Psoas muscle (tissue), 8 donors: Measurements from ENCODE around the gene CCDC69. TPM values are rescaled to one million over a fixed set of nuclear protein-coding genes. Genes with fewer than 3 reads are reported as not detected.
A peak's percentile ranks its signal among the peaks of the same experiment; 100 is the strongest.

Experiments used
- ATAC-seq, 4 donors: fragments of 200-7000 bp; cut with Tn5 transposase; one replicate each; pipeline ENCODE4 v1.9.1; 2020; ENCODE audit warnings: moderate library complexity in 3 of 4, mild to moderate bottlenecking in 2 of 4
- DNase-seq, 2 donors: peaks; one replicate each; pipeline ENCODE4 v3.0.0-alpha.2; 2020
- H3K27ac ChIP-seq: fragments of 200-600 bp; one replicate; pipeline ENCODE4 v1.8.0; 2022
- H3K27me3 ChIP-seq, 3 donors: fragments of 200-600 bp in 1 of 3; one replicate each; pipeline versions ENCODE4 v1.6.1 to v1.8.0; 2013 to 2022; ENCODE audit warnings: low read length in 2 of 3, mild to moderate bottlenecking in 2 of 3, moderate library complexity in 1 of 3; ENCODE audit not compliant: insufficient read depth in 3 of 3
- H3K36me3 ChIP-seq, 2 donors: fragments of 200-600 bp in 1 of 2; one replicate each; pipeline versions ENCODE4 v1.6.1 to v1.8.0; 2013 to 2022; ENCODE audit warnings: low read depth in 1 of 2, mild to moderate bottlenecking in 1 of 2, moderate library complexity in 1 of 2; ENCODE audit not compliant: insufficient read depth in 1 of 2
- H3K4me1 ChIP-seq: fragments of 200-600 bp; one replicate; pipeline ENCODE4 v1.8.0; 2022
- H3K4me3 ChIP-seq: fragments of 200-600 bp; one replicate; pipeline ENCODE4 v1.8.0; 2022; ENCODE audit warnings: mild to moderate bottlenecking
- H3K9me3 ChIP-seq: fragments of 200-600 bp; one replicate; pipeline ENCODE4 v1.8.0; 2022
- CTCF ChIP-seq: fragments of 200-600 bp; IDR thresholded peaks from one replicate; pipeline ENCODE4 v1.8.0; 2022; ENCODE audit warnings: antibody characterized with exemption
- WGBS, 3 donors: extraction: QIAGEN DNeasy Blood & Tissue Kit; methylation state at CpG; one replicate each; pipeline versions ENCODE4 v1.1.6 to v1.1.7; 2013; 5-methylcytosine and 5-hydroxymethylcytosine counted together
- intact Hi-C, 2 donors: fragments of 100-400 bp; cut with DNase I; formaldehyde crosslinking; loops; one replicate each; pipeline versions ENCODE4 v1.11.0 to v1.14.2; 2022
- polyA plus RNA-seq, 3 donors: library from polyadenylated mRNA; stranded (reverse); fragments of 200-250 nt; gene quantifications; one replicate each; pipeline ENCODE4 v1.2.3, GENCODE V29; 2013
- total RNA-seq, 4 donors: library from RNA; stranded (reverse); fragmentation: NEBNext Ultra II Directional in 2 of 4; extraction: Animal tissue kit (Norgen Biotek cat#: 25700) in 2 of 4; gene quantifications; one replicate each; pipeline versions ENCODE4 v1.2.1 to v1.2.4, GENCODE V29; 2021 to 2023
- donor health status: healthy with polysubstance abuse.
- donor health status: DM: no; HTN: no; CAD: no; lungs with moderate emphysema.
- donor health status: Bipolar disorder and iron deficiency.
- donor health status: healthy.
- donor health status: DM: yes; HTN: yes; CAD: no.
- donor health status: DM: no; HTN: no; CAD: no.
- donor health status: DM: no; HTN: no; CAD: no.
- donor health status: DM: yes; HTN: yes; CAD: no.

CCDC69 gene
- total and polyA plus RNA-seq, 7 donors: 27.0 to 180 (median 65.9) TPM

GRCh38 chr5:151157426-151158286 is 66.2 kb downstream of the CCDC69 start, which contains the start of gene ANXA6:
TSS of gene ANXA6 (minus strand) at chr5:151157779. CDS start at chr5:151147901, 9,878 bp downstream.
- no peaks in the 10 kb centered on the region for H3K9me3 ChIP-seq
- no peaks in the 10 kb centered on the region for H3K27me3 ChIP-seq
- no peak for TF ChIP-seq CTCF
- peak within 1 kb of the TSS; percentile 93 for H3K27ac ChIP-seq
- peak within 1 kb of the TSS; percentile 91 for H3K4me3 ChIP-seq
- peak; percentile 91 to 94 for DNase-seq
- peaks cover 42% of the 10 kb centered on the region for H3K4me1 ChIP-seq
- H3K36me3 ChIP-seq: peaks cover 0 to 3% of the 10 kb centered on the region in 2 donors
- intact Hi-C loops: no loop called here
- peak; percentile 96 to 99 (median 98) for ATAC-seq
- WGBS, 3 donors: 1 to 2% (median 1%) methylated on average over 52 to 60 of the region's 60 CpGs

- WGBS, 3 donors: 3 to 5% (median 5%) methylated on average over 20 of the region's 20 CpGs
- intact Hi-C loops: no loop called here
- DNase-seq (peak in 1 of 2 donors; percentile 63), ATAC-seq (peak; percentile 29 to 47 (median 36))
- Histone ChIP-seq H3K4me3 (peak overlapping the region; percentile 91), H3K27ac (peak overlapping the region; percentile 93), H3K36me3 (peaks cover 0 to 3% of the 10 kb centered on the region in 2 donors), H3K4me1 (peaks cover 49% of the 10 kb centered on the region), H3K9me3 (no peaks in the 10 kb centered on the region), H3K27me3 (no peaks in the 10 kb centered on the region)
- TF ChIP-seq CTCF: no peak
These were observed 67.1 kb downstream of the CCDC69 start for GRCh38 chr5:151156507-151157420.

- peaks cover 0 to 3% of the 10 kb centered on the region in 2 donors for H3K36me3 ChIP-seq
- H3K4me3 ChIP-seq: peak overlapping the region; percentile 91
- no peak for TF ChIP-seq CTCF
- H3K27ac ChIP-seq: peak overlapping the region; percentile 93
- DNase-seq (no peak), ATAC-seq (peak in 3 of 4 donors; percentile 8 to 46 (median 33))
- H3K4me1 ChIP-seq: peaks cover 58% of the 10 kb centered on the region
- intact Hi-C loops: no loop called here
- no peaks in the 10 kb centered on the region for H3K27me3 ChIP-seq
- no peaks in the 10 kb centered on the region for H3K9me3 ChIP-seq
- 9 to 11% (median 10%) methylated on average over 9 of the region's 9 CpGs for WGBS, 3 donors
These were observed 68.0 kb downstream of the CCDC69 start for GRCh38 chr5:151155775-151156506.
